HG03342 (cell line): ENCODE measurements around the gene ICAM1.
"Not testable (repeated sequence)": the region's sequence is repeated elsewhere in the genome, so short reads cannot be mapped to it uniquely, and the experiment has no call there.

Experiments
- ATAC-seq: cut with Tn5 transposase; IDR thresholded peaks from one replicate; pipeline ENCODE4 v1.9.1; 2021; ENCODE audit warnings: mild to moderate bottlenecking, moderate library complexity; ENCODE audit not compliant: unreplicated experiment

Gene ICAM1

GRCh38 chr19:10271543-10272086 lies 695 bp downstream of the ICAM1 start:
- ATAC-seq, result peak; percentile 29

- ATAC-seq, result no peak
These were observed 3.7 kb downstream of the ICAM1 start for GRCh38 chr19:10274589-10274988.

GRCh38 chr19:10277795-10278589 lies 7.1 kb downstream of the ICAM1 start:
- no peak for ATAC-seq

GRCh38 chr19:10278935-10279334 lies 8.0 kb downstream of the ICAM1 start:
- no peak for ATAC-seq

GRCh38 chr19:10279737-10280442 lies 9.0 kb downstream of the ICAM1 start:
- no peak for ATAC-seq

- ATAC-seq, result not testable (repeated sequence)
These were observed 11.1 kb downstream of the ICAM1 start for GRCh38 chr19:10282043-10282442.

GRCh38 chr19:10283301-10284064 lies 12.6 kb downstream of the ICAM1 start:
- ATAC-seq, result no peak

GRCh38 chr19:10284065-10284959 lies 13.4 kb downstream of the ICAM1 start:
- ATAC-seq, result no peak

- no peak for ATAC-seq
These were observed 14.0 kb downstream of the ICAM1 start for GRCh38 chr19:10284960-10285278.

- ATAC-seq, result no peak
These were observed 14.5 kb downstream of the ICAM1 start for GRCh38 chr19:10285393-10285792.

GRCh38 chr19:10286803-10287737 lies 16.1 kb downstream of the ICAM1 start, which contains the start of gene ICAM4:
Gene ICAM4, plus strand, starts transcription at chr19:10286955. Its CDS starts 58 bp downstream, at chr19:10287013.
- ATAC-seq, result no peak

- ATAC-seq, result no peak
These were observed 17.8 kb downstream of the ICAM1 start for GRCh38 chr19:10288662-10289166.

- ATAC-seq, result no peak
These were observed 18.4 kb downstream of the ICAM1 start for GRCh38 chr19:10289167-10289835.

GRCh38 chr19:10289836-10290356 lies 19.0 kb downstream of the ICAM1 start, which contains the start of gene ICAM5:
Gene ICAM5, plus strand, starts transcription at chr19:10289952. Its CDS starts 92 bp downstream, at chr19:10290044.
- ATAC-seq, result no peak

GRCh38 chr19:10290357-10290875 lies 19.5 kb downstream of the ICAM1 start:
- no peak for ATAC-seq

- no peak for ATAC-seq
These were observed 20.1 kb downstream of the ICAM1 start for GRCh38 chr19:10290876-10291553.

- ATAC-seq, result no peak
These were observed 20.8 kb downstream of the ICAM1 start for GRCh38 chr19:10291554-10292205.
